ENCODE results near the gene CLPTM1.

CLPTM1 gene

GRCh38 chr19:44974857-44975256, 19.7 kb downstream of the CLPTM1 start:
- no peaks in the 10 kb centered on the region for H3K4me1 ChIP-seq (ENCODE audit: control insufficient read depth, low read length)
- H4K20me1 ChIP-seq (ENCODE audit: control insufficient read depth, insufficient read depth, low read depth, low read length), result no peaks in the 10 kb centered on the region
- no peak overlapping the region for H3K4me2 ChIP-seq (ENCODE audit: low read length)
- no peaks in the 10 kb centered on the region for H3K27me3 ChIP-seq (ENCODE audit: control insufficient read depth, low read length)
- H3K4me3 ChIP-seq (ENCODE audit: low read length), result no peak overlapping the region
- TF ChIP-seq CTCF (IDR thresholded peaks at IDR 0.05; ENCODE audit: low read depth, low read length, poor library complexity, severe bottlenecking) (no peak), EZH2phosphoT487 (IDR thresholded peaks at IDR 0.05; ENCODE audit: borderline replicate concordance, low read length) (no peak)
- H3K9me3 ChIP-seq (ENCODE audit: control insufficient read depth, insufficient read depth, low read length), result no peaks in the 10 kb centered on the region
- H3K9me2 ChIP-seq (replicated peaks; ENCODE audit: control insufficient read depth, low read length), result no peaks in the 10 kb centered on the region
- peaks cover 60% of the 10 kb centered on the region for H3K36me3 ChIP-seq (ENCODE audit: control insufficient read depth, low read length)
- H3K27ac ChIP-seq (ENCODE audit: low read depth, low read length), result no peak overlapping the region
- peaks cover 6% of the 10 kb centered on the region; the same call in 1 of the 2 replicates for H3K79me2 ChIP-seq (ENCODE audit: control insufficient read depth, low read length)
- H3F3A ChIP-seq (ENCODE audit: control insufficient read depth, insufficient read depth), result no peaks in the 10 kb centered on the region

GRCh38 chr19:44975444-44975843, 20.3 kb downstream of the CLPTM1 start:
- Histone ChIP-seq H4K20me1 (ENCODE audit: control insufficient read depth, insufficient read depth, low read depth, low read length) (no peaks in the 10 kb centered on the region), H3K36me3 (ENCODE audit: control insufficient read depth, low read length) (peaks cover 63% of the 10 kb centered on the region), H3K27me3 (ENCODE audit: control insufficient read depth, low read length) (no peaks in the 10 kb centered on the region), H3K79me2 (ENCODE audit: control insufficient read depth, low read length) (0 out of 2 replicates have a peak, but pooled peaks cover 1% of the 10 kb centered on the region), H3K4me3 (ENCODE audit: low read length) (no peak overlapping the region), H3K27ac (ENCODE audit: low read depth, low read length) (no peak overlapping the region), H3K4me2 (ENCODE audit: low read length) (no peak overlapping the region), H3K4me1 (ENCODE audit: control insufficient read depth, low read length) (no peaks in the 10 kb centered on the region), H3K9me2 (replicated peaks; ENCODE audit: control insufficient read depth, low read length) (no peaks in the 10 kb centered on the region), H3K9me3 (ENCODE audit: control insufficient read depth, insufficient read depth, low read length) (no peaks in the 10 kb centered on the region), H3F3A (ENCODE audit: control insufficient read depth, insufficient read depth) (no peaks in the 10 kb centered on the region)
- TF ChIP-seq EZH2phosphoT487 (IDR thresholded peaks at IDR 0.05; ENCODE audit: borderline replicate concordance, low read length) (no peak), CTCF (IDR thresholded peaks at IDR 0.05; ENCODE audit: low read depth, low read length, poor library complexity, severe bottlenecking) (no peak)

- Histone ChIP-seq H3K79me2 (ENCODE audit: control insufficient read depth, low read length) (no peaks in the 10 kb centered on the region), H4K20me1 (ENCODE audit: control insufficient read depth, insufficient read depth, low read depth, low read length) (no peaks in the 10 kb centered on the region), H3K36me3 (ENCODE audit: control insufficient read depth, low read length) (peaks cover 58% of the 10 kb centered on the region), H3K9me3 (ENCODE audit: control insufficient read depth, insufficient read depth, low read length) (no peaks in the 10 kb centered on the region), H3K9me2 (replicated peaks; ENCODE audit: control insufficient read depth, low read length) (no peaks in the 10 kb centered on the region), H3F3A (ENCODE audit: control insufficient read depth, insufficient read depth) (no peaks in the 10 kb centered on the region; the same call in 1 of the 2 replicates), H3K27ac (ENCODE audit: low read depth, low read length) (no peak overlapping the region), H3K4me1 (ENCODE audit: control insufficient read depth, low read length) (peaks cover 5% of the 10 kb centered on the region), H3K4me2 (ENCODE audit: low read length) (no peak overlapping the region), H3K27me3 (ENCODE audit: control insufficient read depth, low read length) (no peaks in the 10 kb centered on the region), H3K4me3 (ENCODE audit: low read length) (no peak overlapping the region)
- TF ChIP-seq CTCF (IDR thresholded peaks at IDR 0.05; ENCODE audit: low read depth, low read length, poor library complexity, severe bottlenecking) (no peak), EZH2phosphoT487 (IDR thresholded peaks at IDR 0.05; ENCODE audit: borderline replicate concordance, low read length) (no peak)
These were observed 28.8 kb downstream of the CLPTM1 start for GRCh38 chr19:44984005-44984404.
